Measurements from ENCODE around the gene SYNGAP1.

DNA sequence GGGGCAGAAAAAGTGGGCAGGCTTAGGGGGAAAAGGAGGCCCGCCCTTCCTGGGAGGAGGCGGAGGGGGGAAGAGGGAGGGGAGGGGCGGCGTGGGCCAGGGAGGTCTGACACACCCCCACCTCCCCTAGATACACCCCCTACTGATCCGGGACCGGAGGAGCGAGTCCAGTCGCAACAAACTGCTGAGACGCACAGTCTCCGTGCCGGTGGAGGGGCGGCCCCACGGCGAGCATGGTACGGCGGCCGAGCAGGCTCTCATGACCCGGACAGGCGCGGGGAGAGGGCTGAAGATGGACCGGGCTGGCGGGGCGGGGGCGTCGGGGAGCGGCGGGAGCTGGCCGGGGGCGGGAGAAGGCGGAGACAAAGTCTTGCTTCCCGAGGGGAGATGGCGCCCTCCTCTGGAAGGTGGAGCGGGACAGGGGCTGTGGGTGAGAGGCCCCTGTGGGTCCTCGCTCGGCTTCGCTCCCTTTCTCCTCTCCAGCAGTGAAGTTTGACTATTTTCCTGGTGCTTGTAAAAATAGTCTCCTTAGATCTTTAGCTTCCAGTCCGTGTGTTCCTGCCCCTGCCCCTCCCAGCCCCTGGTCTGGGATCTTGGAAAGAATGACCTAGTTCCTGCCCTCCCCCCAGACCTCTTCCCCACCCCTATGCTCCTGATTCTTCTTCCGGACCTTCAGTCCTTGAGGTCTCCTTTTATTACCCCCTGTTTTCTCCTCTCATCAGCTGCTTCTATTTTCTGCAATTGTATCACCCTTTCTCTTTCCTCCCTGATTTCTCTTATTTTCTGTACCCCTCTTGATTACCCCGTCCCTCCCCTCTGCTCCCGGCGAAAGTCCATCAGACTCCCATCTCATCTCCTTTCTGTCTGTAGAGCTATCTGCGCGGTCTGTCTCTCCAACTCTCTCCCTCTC is 6.1 kb downstream of the SYNGAP1 start:
- TF ChIP-seq EZH2 (IDR thresholded peaks at IDR 0.05; ENCODE audit: insufficient read depth, poor library complexity, severe bottlenecking) (no peak), EZH2phosphoT487 (IDR thresholded peaks at IDR 0.05; ENCODE audit: insufficient read depth, low read depth) (no peak)

Measured in GM23248 (cell line).